HepG2 (cell line): ENCODE results near the gene PLK3. TPM values are rescaled to one million over a fixed set of nuclear protein-coding genes. Genes with fewer than 3 reads are reported as not detected.

ENCODE experiments used
- CBFB ChIP-seq: sonication (generic); formaldehyde crosslinking; IDR thresholded peaks from 2 replicates; pipeline ENCODE4 v1.4.0; 2020; ENCODE audit warnings: missing genetic modification reagents
- FOXK1 ChIP-seq: sonication (generic); formaldehyde crosslinking; IDR thresholded peaks from 2 replicates; pipeline ENCODE4 v1.4.0; 2020; ENCODE audit warnings: low read depth, missing genetic modification reagents, borderline replicate concordance
- HES4 ChIP-seq: sonication (generic); formaldehyde crosslinking; IDR thresholded peaks from 2 replicates; pipeline ENCODE4 v1.9.0; 2021; ENCODE audit warnings: mild to moderate bottlenecking, missing genetic modification reagents, borderline replicate concordance
- MED1 ChIP-seq: sonication (generic); formaldehyde crosslinking; IDR thresholded peaks from 2 replicates; pipeline ENCODE4 v1.4.0; 2020; ENCODE audit warnings: missing genetic modification reagents
- REPIN1 ChIP-seq: sonication (generic); formaldehyde crosslinking; IDR thresholded peaks from 2 replicates; pipeline ENCODE4 v1.8.0; 2022; ENCODE audit warnings: missing genetic modification reagents, low read depth, mild to moderate bottlenecking, borderline replicate concordance
- RFX1 ChIP-seq: fragments of 450-650 bp; IDR thresholded peaks from 2 replicates; pipeline ENCODE4 v1.6.1; 2017
- STAT6 ChIP-seq: sonication (generic); formaldehyde crosslinking; IDR thresholded peaks from 2 replicates; pipeline ENCODE4 v1.4.0; 2020; ENCODE audit warnings: missing genetic modification reagents, mild to moderate bottlenecking, borderline replicate concordance
- SUZ12 ChIP-seq: fragments of 150-350 bp; IDR thresholded peaks from 2 replicates; pipeline ENCODE4 v1.6.1; 2014; ENCODE audit warnings: low read depth, low read length
- TFAP4 ChIP-seq: sonication (generic); IDR thresholded peaks from 2 replicates; pipeline ENCODE4 v1.6.1; 2016; ENCODE audit warnings: low read depth, borderline replicate concordance
- ZNF3 ChIP-seq: IDR thresholded peaks from 2 replicates; pipeline ENCODE4 v1.7.0; 2017; ENCODE audit warnings: inconsistent platforms
- ZNF337 ChIP-seq: sonication (generic); formaldehyde crosslinking; IDR thresholded peaks from 2 replicates; pipeline ENCODE4 v1.5.1; 2020; ENCODE audit warnings: missing genetic modification reagents, low read depth, mild to moderate bottlenecking, borderline replicate concordance
- ZNF607 ChIP-seq: sonication (generic); formaldehyde crosslinking; IDR thresholded peaks from 2 replicates; pipeline ENCODE4 v1.5.1; 2020; ENCODE audit warnings: missing genetic modification reagents, mild to moderate bottlenecking, borderline replicate concordance
- ZNF639 ChIP-seq: conservative IDR thresholded peaks from 2 replicates; pipeline ENCODE4 v1.6.1; 2018; ENCODE audit warnings: missing genetic modification reagents
- polyA plus RNA-seq, 8 experiments: library from polyadenylated mRNA; depleted of rRNA in 3 of 8; stranded (reverse) in 7 of 8; unstranded in 1 of 8; fragments of >200 nt; fragmentation: Illumina TruSeq in 4 of 8; extraction: Trizol in 4 of 8; gene quantifications; 2 replicates each; pipeline versions ENCODE4 v1.2.1 to v1.2.3, GENCODE V29; 2011 to 2016; ENCODE audit warnings: low read depth in 4 of 8, missing spikeins in 1 of 8, mixed read lengths in 1 of 8; ENCODE audit not compliant: insufficient read depth in 1 of 8
- total RNA-seq, 5 experiments: library from RNA; depleted of rRNA; stranded (reverse); fragments of >200 nt; fragmentation: Illumina TruSeq; extraction: Trizol; gene quantifications; 2 replicates each; pipeline ENCODE4 v1.2.3, GENCODE V29; 2016; ENCODE audit warnings: low read depth in 1 of 5
- TF ChIP-seq, protein P1 (sequence below): sonication (generic); formaldehyde crosslinking; IDR thresholded peaks from 2 replicates; pipeline ENCODE4 v1.4.0; 2020; ENCODE audit warnings: missing genetic modification reagents
- TF ChIP-seq, protein P2 (sequence below): sonication (generic); formaldehyde crosslinking; IDR thresholded peaks from 2 replicates; pipeline ENCODE4 v1.4.0; 2020; ENCODE audit warnings: mild to moderate bottlenecking, low read depth, missing genetic modification reagents

PLK3 gene
- total and polyA plus RNA-seq, 2 of the 13 experiments (the other 11 are each of a cell fraction or from before 2014, with no cell fraction given) = 9.8 to 16.9 TPM

DNA sequence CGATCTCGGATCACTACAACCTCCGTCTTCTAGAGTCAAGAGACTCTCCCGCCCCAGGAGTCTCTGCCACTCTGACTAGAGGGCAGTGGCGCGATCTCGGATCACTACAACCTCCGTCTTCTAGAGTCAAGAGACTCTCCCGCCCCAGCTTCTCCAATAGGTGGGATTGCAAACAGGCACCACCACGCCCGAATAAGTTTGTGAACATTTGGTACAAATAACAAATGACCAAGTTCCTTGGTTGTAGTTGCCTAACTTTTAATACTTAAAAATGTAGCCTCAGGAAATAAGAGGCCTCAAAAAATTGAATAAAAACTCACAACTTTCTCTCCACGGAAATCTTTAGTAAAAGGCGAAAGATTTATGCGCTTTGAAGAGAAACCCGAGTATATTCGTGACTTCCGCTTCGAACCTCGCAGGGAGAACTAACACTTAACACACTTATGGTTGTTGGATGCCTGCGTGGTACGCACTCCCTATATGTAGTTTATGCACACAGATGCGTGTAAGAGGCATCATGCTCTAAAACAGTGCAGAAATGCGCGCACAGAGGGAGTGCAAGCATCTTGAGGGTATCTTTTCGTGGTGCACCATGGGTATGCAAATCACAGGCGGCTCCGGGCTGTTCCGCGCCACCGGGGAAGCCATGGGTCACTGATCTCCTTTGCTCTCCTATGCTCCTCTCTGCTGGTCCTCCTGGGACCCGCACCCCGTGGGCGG, 19.6 kb downstream of the PLK3 start (continued):
- TF ChIP-seq, protein P1, sequence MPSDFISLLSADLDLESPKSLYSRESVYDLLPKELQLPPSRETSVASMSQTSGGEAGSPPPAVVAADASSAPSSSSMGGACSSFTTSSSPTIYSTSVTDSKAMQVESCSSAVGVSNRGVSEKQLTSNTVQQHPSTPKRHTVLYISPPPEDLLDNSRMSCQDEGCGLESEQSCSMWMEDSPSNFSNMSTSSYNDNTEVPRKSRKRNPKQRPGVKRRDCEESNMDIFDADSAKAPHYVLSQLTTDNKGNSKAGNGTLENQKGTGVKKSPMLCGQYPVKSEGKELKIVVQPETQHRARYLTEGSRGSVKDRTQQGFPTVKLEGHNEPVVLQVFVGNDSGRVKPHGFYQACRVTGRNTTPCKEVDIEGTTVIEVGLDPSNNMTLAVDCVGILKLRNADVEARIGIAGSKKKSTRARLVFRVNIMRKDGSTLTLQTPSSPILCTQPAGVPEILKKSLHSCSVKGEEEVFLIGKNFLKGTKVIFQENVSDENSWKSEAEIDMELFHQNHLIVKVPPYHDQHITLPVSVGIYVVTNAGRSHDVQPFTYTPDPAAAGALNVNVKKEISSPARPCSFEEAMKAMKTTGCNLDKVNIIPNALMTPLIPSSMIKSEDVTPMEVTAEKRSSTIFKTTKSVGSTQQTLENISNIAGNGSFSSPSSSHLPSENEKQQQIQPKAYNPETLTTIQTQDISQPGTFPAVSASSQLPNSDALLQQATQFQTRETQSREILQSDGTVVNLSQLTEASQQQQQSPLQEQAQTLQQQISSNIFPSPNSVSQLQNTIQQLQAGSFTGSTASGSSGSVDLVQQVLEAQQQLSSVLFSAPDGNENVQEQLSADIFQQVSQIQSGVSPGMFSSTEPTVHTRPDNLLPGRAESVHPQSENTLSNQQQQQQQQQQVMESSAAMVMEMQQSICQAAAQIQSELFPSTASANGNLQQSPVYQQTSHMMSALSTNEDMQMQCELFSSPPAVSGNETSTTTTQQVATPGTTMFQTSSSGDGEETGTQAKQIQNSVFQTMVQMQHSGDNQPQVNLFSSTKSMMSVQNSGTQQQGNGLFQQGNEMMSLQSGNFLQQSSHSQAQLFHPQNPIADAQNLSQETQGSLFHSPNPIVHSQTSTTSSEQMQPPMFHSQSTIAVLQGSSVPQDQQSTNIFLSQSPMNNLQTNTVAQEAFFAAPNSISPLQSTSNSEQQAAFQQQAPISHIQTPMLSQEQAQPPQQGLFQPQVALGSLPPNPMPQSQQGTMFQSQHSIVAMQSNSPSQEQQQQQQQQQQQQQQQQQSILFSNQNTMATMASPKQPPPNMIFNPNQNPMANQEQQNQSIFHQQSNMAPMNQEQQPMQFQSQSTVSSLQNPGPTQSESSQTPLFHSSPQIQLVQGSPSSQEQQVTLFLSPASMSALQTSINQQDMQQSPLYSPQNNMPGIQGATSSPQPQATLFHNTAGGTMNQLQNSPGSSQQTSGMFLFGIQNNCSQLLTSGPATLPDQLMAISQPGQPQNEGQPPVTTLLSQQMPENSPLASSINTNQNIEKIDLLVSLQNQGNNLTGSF (CRISPR knock-in tag) = no peak
- TF ChIP-seq, protein P2, sequence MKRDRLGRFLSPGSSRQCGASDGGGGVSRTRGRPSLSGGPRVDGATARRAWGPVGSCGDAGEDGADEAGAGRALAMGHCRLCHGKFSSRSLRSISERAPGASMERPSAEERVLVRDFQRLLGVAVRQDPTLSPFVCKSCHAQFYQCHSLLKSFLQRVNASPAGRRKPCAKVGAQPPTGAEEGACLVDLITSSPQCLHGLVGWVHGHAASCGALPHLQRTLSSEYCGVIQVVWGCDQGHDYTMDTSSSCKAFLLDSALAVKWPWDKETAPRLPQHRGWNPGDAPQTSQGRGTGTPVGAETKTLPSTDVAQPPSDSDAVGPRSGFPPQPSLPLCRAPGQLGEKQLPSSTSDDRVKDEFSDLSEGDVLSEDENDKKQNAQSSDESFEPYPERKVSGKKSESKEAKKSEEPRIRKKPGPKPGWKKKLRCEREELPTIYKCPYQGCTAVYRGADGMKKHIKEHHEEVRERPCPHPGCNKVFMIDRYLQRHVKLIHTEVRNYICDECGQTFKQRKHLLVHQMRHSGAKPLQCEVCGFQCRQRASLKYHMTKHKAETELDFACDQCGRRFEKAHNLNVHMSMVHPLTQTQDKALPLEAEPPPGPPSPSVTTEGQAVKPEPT (CRISPR knock-in tag) = 0 out of 2 replicates have a peak, but pooled peaks have one; percentile 53
- peak; percentile 29; the same call in 1 of the 2 replicates for TF ChIP-seq FOXK1 (CRISPR knock-in tag)
- TF ChIP-seq ZNF639 (CRISPR knock-in tag) = no peak
- no peak; the same call in 1 of the 2 replicates for TF ChIP-seq ZNF337 (CRISPR knock-in tag)
- peak; percentile 97 for TF ChIP-seq MED1 (CRISPR knock-in tag)
- no peak for TF ChIP-seq TFAP4
- TF ChIP-seq REPIN1 = peak; percentile 72; the same call in 1 of the 2 replicates
- no peak for TF ChIP-seq CBFB (CRISPR knock-in tag)
- TF ChIP-seq HES4 (CRISPR knock-in tag) = no peak
- TF ChIP-seq SUZ12 = peak; percentile 72
- TF ChIP-seq ZNF607 (CRISPR knock-in tag) = 0 out of 2 replicates have a peak, but pooled peaks have one; percentile 1
- TF ChIP-seq RFX1 = no peak
- TF ChIP-seq STAT6 (CRISPR knock-in tag) = peak; percentile 69; the same call in 1 of the 2 replicates
- no peak for TF ChIP-seq ZNF3 (CRISPR knock-in tag)
